Measurements from ENCODE around the gene LSM7. TPM values are rescaled to one million over a fixed set of nuclear protein-coding genes. Genes with fewer than 3 reads are reported as not detected.

LSM7 gene
- total RNA-seq, 1 donor from 2014 or later, result 135 TPM

- Histone ChIP-seq H3K9me3 (peaks cover 7% of the 10 kb centered on the region), H3K27ac (no peak overlapping the region), H3K36me3 (no peaks in the 10 kb centered on the region), H3K4me3 (no peak overlapping the region), H3K27me3 (peaks cover 10% of the 10 kb centered on the region), H3K4me1 (no peaks in the 10 kb centered on the region)
- TF ChIP-seq POLR2AphosphoS5 (IDR thresholded peaks at IDR 0.05; ENCODE audit: insufficient read depth in 1 of 2, low read depth in 1 of 2) (no peak), POLR2A (IDR thresholded peaks at IDR 0.05) (no peak), CTCF (IDR thresholded peaks at IDR 0.05) (no peak)
- DNase-seq (ENCODE audit: extremely low spot score in 2 of 2), result no peak
- intact Hi-C loops (cut with DNase I), result no loop called here
Measured at GRCh38 chr19:2311093-2311492, 17.3 kb downstream of the LSM7 start.

GRCh38 chr19:2309734-2310362 lies 18.5 kb downstream of the LSM7 start:
- Histone ChIP-seq H3K4me3 (no peak overlapping the region), H3K27me3 (peaks cover 10% of the 10 kb centered on the region), H3K27ac (no peak overlapping the region), H3K36me3 (no peaks in the 10 kb centered on the region), H3K4me1 (no peaks in the 10 kb centered on the region), H3K9me3 (peaks cover 2% of the 10 kb centered on the region)
- TF ChIP-seq CTCF (IDR thresholded peaks at IDR 0.05) (no peak), POLR2AphosphoS5 (IDR thresholded peaks at IDR 0.05; ENCODE audit: insufficient read depth in 1 of 2, low read depth in 1 of 2) (no peak), POLR2A (IDR thresholded peaks at IDR 0.05) (no peak)
- no peak for DNase-seq (ENCODE audit: extremely low spot score in 2 of 2)
- intact Hi-C loops (cut with DNase I), result no loop called here

- intact Hi-C loops (cut with DNase I), result no loop called here
- Histone ChIP-seq H3K4me1 (no peaks in the 10 kb centered on the region), H3K4me3 (peak within 1 kb of the TSS in 1 of 2 donors; percentile 16), H3K9me3 (no peaks in the 10 kb centered on the region), H3K27ac (no peak within 1 kb of the TSS), H3K27me3 (peaks cover 10% of the 10 kb centered on the region), H3K36me3 (no peaks in the 10 kb centered on the region)
- DNase-seq (ENCODE audit: extremely low spot score in 2 of 2), result no peak
- no peak for TF ChIP-seq POLR2AphosphoS5 (IDR thresholded peaks at IDR 0.05; ENCODE audit: insufficient read depth in 1 of 2, low read depth in 1 of 2)
- no peak for TF ChIP-seq POLR2A (IDR thresholded peaks at IDR 0.05)
- no peak for TF ChIP-seq CTCF (IDR thresholded peaks at IDR 0.05)
Measured at GRCh38 chr19:2308114-2308556, 20.3 kb downstream of the LSM7 start, which contains the start of gene LINGO3. Gene LINGO3, minus strand, starts transcription at chr19:2308154. Its CDS starts 16,378 bp downstream, at chr19:2291776.

GRCh38 chr19:2307518-2308012 lies 20.8 kb downstream of the LSM7 start:
- Histone ChIP-seq H3K4me1 (peaks cover 6% of the 10 kb centered on the region), H3K27me3 (peaks cover 4% of the 10 kb centered on the region), H3K4me3 (peak overlapping the region in 1 of 2 donors; percentile 16), H3K36me3 (no peaks in the 10 kb centered on the region), H3K27ac (no peak overlapping the region), H3K9me3 (no peaks in the 10 kb centered on the region)
- no peak for DNase-seq (ENCODE audit: extremely low spot score in 2 of 2)
- intact Hi-C loops (cut with DNase I), result no loop called here
- no peak for TF ChIP-seq POLR2AphosphoS5 (IDR thresholded peaks at IDR 0.05; ENCODE audit: insufficient read depth in 1 of 2, low read depth in 1 of 2)
- no peak for TF ChIP-seq CTCF (IDR thresholded peaks at IDR 0.05)
- no peak for TF ChIP-seq POLR2A (IDR thresholded peaks at IDR 0.05)

- intact Hi-C loops (cut with DNase I), result no loop called here
- Histone ChIP-seq H3K27ac (no peak overlapping the region), H3K27me3 (peaks cover 4% of the 10 kb centered on the region), H3K36me3 (no peaks in the 10 kb centered on the region), H3K4me1 (peaks cover 11% of the 10 kb centered on the region), H3K9me3 (no peaks in the 10 kb centered on the region), H3K4me3 (no peak overlapping the region)
- DNase-seq (ENCODE audit: extremely low spot score in 2 of 2), result no peak
- no peak for TF ChIP-seq CTCF (IDR thresholded peaks at IDR 0.05)
- no peak for TF ChIP-seq POLR2AphosphoS5 (IDR thresholded peaks at IDR 0.05; ENCODE audit: insufficient read depth in 1 of 2, low read depth in 1 of 2)
- no peak for TF ChIP-seq POLR2A (IDR thresholded peaks at IDR 0.05)
Measured at GRCh38 chr19:2306971-2307370, 21.4 kb downstream of the LSM7 start.
